DMS 273 (cell line): Measurements from ENCODE around the gene TMEM200B.
"Not testable (repeated sequence)": the region's sequence is repeated elsewhere in the genome, so short reads cannot be mapped to it uniquely, and the experiment has no call there.

Source experiments
- DNase-seq: peaks from one replicate; lab custom pipeline; 2025; ENCODE audit not compliant: unreplicated experiment; lab: John Stamatoyannopoulos, UW

The TMEM200B gene

DNA sequence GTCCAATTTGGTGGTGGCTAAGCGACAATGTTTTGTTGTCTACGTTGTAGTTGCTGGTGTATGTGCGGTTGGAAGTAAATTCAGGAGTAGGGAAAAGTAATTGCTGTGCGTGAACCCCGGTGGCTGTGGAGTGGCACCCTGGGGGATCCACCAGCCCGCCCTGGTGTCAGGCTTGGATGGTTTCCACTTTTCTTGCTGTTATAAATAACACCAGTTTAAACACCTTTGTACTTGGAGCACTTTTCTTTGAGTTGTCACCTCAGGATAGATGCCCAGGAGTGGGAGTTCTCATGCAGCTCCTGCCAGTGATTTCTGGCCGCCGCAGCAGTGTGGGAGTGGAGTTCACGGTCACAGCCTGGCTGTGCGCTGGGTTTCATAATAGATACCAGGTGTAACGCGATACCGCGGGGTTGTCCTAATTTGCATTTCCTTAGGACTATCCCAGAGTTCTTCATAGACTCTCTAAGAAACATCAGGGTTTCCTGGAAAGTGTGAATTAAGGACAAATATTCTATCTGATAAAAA is 12.8 kb upstream of the TMEM200B start:
- DNase-seq: peak; percentile 65

DNA sequence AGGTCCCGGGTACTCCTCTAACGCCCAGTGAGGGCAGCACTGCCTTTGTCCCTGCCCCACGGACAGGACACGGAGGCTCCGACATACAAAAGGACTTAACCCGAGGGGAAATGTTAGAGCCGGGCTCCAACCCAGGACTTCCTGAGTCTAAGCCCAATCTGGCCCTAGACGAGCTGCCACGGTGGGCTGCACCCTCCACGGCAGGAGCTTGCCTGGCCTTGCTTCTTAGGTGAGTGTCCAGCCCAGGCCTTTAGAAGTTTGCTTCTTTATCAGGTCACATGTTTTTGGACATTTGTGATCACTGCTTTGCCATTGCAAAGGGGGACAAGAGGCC is 11.0 kb upstream of the TMEM200B start:
- peak; percentile 61 for DNase-seq

GRCh38 chr1:29133861-29134694 is 10.4 kb upstream of the TMEM200B start:
- DNase-seq: peak; percentile 61

GRCh38 chr1:29131056-29131455 is 7.4 kb upstream of the TMEM200B start:
- DNase-seq: not testable (repeated sequence)

- no peak for DNase-seq
Observed at GRCh38 chr1:29129916-29130315, 6.2 kb upstream of the TMEM200B start.

GRCh38 chr1:29128739-29129138 is 5.0 kb upstream of the TMEM200B start:
- no peak for DNase-seq

- DNase-seq: no peak
Observed at GRCh38 chr1:29126198-29126597, 2.5 kb upstream of the TMEM200B start.

GRCh38 chr1:29125788-29126187 is 2.1 kb upstream of the TMEM200B start:
- no peak for DNase-seq

- DNase-seq: no peak
Observed at GRCh38 chr1:29125237-29125641, 1.5 kb upstream of the TMEM200B start.

GRCh38 chr1:29124366-29125236 is 898 bp upstream of the TMEM200B start:
- peak; percentile 78 for DNase-seq

- peak; percentile 62 for DNase-seq
Observed at GRCh38 chr1:29123053-29123886, 433 bp downstream of the TMEM200B start.

GRCh38 chr1:29122682-29123052 is 1.0 kb downstream of the TMEM200B start:
- peak; percentile 66 for DNase-seq

- DNase-seq: peak; percentile 75
Observed at GRCh38 chr1:29121936-29122681, 1.6 kb downstream of the TMEM200B start.

GRCh38 chr1:29121516-29121935 is 2.2 kb downstream of the TMEM200B start:
- peak; percentile 69 for DNase-seq

- DNase-seq: peak; percentile 87
Observed at GRCh38 chr1:29120947-29121485, 2.7 kb downstream of the TMEM200B start.

- no peak for DNase-seq
Observed at GRCh38 chr1:29120367-29120766, 3.3 kb downstream of the TMEM200B start.

DNA sequence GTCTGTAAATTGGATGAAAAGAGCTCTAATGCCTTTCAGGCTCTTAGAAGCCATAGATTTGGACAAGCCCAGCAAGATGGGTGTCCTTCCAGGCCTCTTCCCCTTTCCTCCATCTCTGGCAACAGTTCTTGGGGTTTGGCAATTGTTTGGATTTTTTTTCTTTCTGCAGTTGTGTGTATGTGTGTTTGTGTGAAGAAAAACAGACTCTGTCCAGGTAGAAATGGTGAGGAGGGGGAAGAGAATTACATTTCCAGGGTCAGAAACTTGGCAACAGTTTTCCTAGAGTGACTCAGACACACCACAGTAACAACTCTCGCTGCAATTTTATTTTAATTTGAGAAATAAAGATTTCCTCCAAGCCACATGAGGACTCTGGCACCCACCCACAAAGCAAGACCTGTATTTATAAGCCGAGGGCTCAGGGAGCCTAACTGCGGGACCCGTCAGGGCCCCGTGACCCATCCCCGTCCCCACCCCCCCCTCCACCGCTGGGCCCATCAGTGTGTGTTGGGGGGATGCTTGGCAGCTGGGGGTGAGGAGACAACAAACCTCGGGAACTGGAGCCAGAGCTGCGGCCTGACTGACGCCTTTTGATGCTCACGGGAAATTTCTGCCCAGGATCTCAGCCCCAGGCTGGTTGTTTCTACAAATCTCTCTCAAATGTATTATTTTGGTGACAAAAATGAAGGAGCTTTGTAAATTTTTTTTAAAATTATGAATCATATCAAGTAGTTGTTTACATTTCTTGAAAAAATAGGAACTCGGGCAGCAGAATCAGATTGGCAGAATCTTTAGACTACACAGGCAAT is 4.4 kb downstream of the TMEM200B start:
- no peak for DNase-seq

- no peak for DNase-seq
Observed at GRCh38 chr1:29117381-29117780, 6.3 kb downstream of the TMEM200B start.

GRCh38 chr1:29114654-29115053 is 9.0 kb downstream of the TMEM200B start:
- DNase-seq: no peak
